GM18951 (cell line): ENCODE measurements around the gene EIF4ENIF1.
"Not testable (repeated sequence)": the region's sequence is repeated elsewhere in the genome, so short reads cannot be mapped to it uniquely, and the experiment has no call there.

Experiments
- POLR2A ChIP-seq: IDR thresholded peaks from 4 replicates; pipeline ENCODE4 v1.6.1; 2011; ENCODE audit warnings: mild to moderate bottlenecking; ENCODE audit not compliant: insufficient read length, insufficient read depth; ENCODE audit errors: extremely low read depth
- in situ Hi-C: fragments of 300-500 bp; cut with MboI; formaldehyde crosslinking; loops from one replicate; pipeline ENCODE4 v1.12.0; 2022; ENCODE audit warnings: low sequenced_read_pairs, mixed read lengths, inconsistent platforms; ENCODE audit not compliant: unreplicated experiment

Gene EIF4ENIF1

GRCh38 chr22:31486951-31487350 is 2.7 kb downstream of the EIF4ENIF1 start:
- no peak for TF ChIP-seq POLR2A
- in situ Hi-C loops, result no loop called here

GRCh38 chr22:31486369-31486768 is 3.3 kb downstream of the EIF4ENIF1 start:
- in situ Hi-C loops, result not testable (repeated sequence)

- in situ Hi-C loops, result not testable (repeated sequence)
Measured at GRCh38 chr22:31482470-31482869, 7.2 kb downstream of the EIF4ENIF1 start.

- TF ChIP-seq POLR2A, result no peak
- in situ Hi-C loops, result no loop called here
Measured at GRCh38 chr22:31481129-31481528, 8.5 kb downstream of the EIF4ENIF1 start.

GRCh38 chr22:31477329-31477728 is 12.3 kb downstream of the EIF4ENIF1 start:
- no peak for TF ChIP-seq POLR2A
- in situ Hi-C loops, result no loop called here

- in situ Hi-C loops, result no loop called here
- TF ChIP-seq POLR2A, result no peak
Measured at GRCh38 chr22:31475800-31476199, 13.8 kb downstream of the EIF4ENIF1 start.

GRCh38 chr22:31474743-31475142 is 14.9 kb downstream of the EIF4ENIF1 start:
- TF ChIP-seq POLR2A, result no peak
- in situ Hi-C loops, result no loop called here

- in situ Hi-C loops, result no loop called here
- no peak for TF ChIP-seq POLR2A
Measured at GRCh38 chr22:31465307-31465706, 24.3 kb downstream of the EIF4ENIF1 start.

GRCh38 chr22:31461699-31462098 is 27.9 kb downstream of the EIF4ENIF1 start:
- no peak for TF ChIP-seq POLR2A
- in situ Hi-C loops, result no loop called here

- in situ Hi-C loops, result no loop called here
- TF ChIP-seq POLR2A, result no peak
Measured at GRCh38 chr22:31451709-31452571, 37.7 kb downstream of the EIF4ENIF1 start.

- TF ChIP-seq POLR2A, result no peak
- in situ Hi-C loops, result no loop called here
Measured at GRCh38 chr22:31449506-31449905, 40.1 kb downstream of the EIF4ENIF1 start.

- in situ Hi-C loops, result no loop called here
- TF ChIP-seq POLR2A, result no peak
Measured at GRCh38 chr22:31448382-31448781, 41.3 kb downstream of the EIF4ENIF1 start.

GRCh38 chr22:31447337-31447736 is 42.3 kb downstream of the EIF4ENIF1 start:
- no peak for TF ChIP-seq POLR2A
- in situ Hi-C loops, result no loop called here

- no peak for TF ChIP-seq POLR2A
- in situ Hi-C loops, result no loop called here
Measured at GRCh38 chr22:31446767-31447166, 42.9 kb downstream of the EIF4ENIF1 start.

- no peak for TF ChIP-seq POLR2A
- in situ Hi-C loops, result no loop called here
Measured at GRCh38 chr22:31446208-31446607, 43.4 kb downstream of the EIF4ENIF1 start.

GRCh38 chr22:31445642-31446041 is 44.0 kb downstream of the EIF4ENIF1 start:
- no peak for TF ChIP-seq POLR2A
- in situ Hi-C loops, result no loop called here
